A549 (cell line): Measurements from ENCODE around the gene NTM.

Experiments used
- CTCF ChIP-seq: fragments of >200 bp; sonication (Bioruptor Twin); formaldehyde crosslinking; IDR thresholded peaks from 3 replicates; pipeline ENCODE4 v1.5.1; 2016
- EHF ChIP-seq: fragments of 250-450 bp; sonication (Bioruptor Pico); IDR thresholded peaks from 2 replicates; pipeline ENCODE4 v1.5.0; 2020; ENCODE audit warnings: mild to moderate bottlenecking
- EP300 ChIP-seq, 2 experiments: fragments of >200 bp; sonication (Bioruptor Twin); formaldehyde crosslinking; IDR thresholded peaks; 2 replicates in 1 of 2; 3 replicates in 1 of 2; pipeline ENCODE4 v1.6.1; 2016 to 2017
- HDAC2 ChIP-seq: fragments of 200-600 bp; sonication (generic); IDR thresholded peaks from 2 replicates; pipeline ENCODE4 v1.6.1; 2016
- JUNB ChIP-seq: fragments of >200 bp; sonication (Bioruptor Twin); formaldehyde crosslinking; IDR thresholded peaks from 2 replicates; pipeline ENCODE4 v1.6.1; 2016

DNA sequence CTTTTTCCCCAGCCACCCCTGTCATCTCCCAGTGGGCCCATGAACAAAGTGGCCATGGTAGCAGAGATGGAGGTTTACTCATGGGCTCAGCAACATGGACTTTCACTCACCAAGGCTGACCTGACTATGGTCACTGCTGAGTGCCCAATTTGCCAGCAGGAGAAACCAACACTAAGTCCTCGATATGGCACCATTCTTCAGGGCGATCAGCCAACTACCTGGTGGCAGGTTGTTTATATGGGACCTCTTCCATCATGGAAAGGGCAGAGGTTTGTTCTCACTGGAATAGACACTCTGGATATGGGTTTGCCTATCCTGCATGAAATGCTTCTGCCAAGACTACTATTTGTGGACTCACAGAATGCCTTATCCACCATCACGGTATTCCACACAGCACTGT lies 1009.1 kb downstream of the NTM start:
- TF ChIP-seq CTCF: no peak
- TF ChIP-seq EP300 (IDR thresholded peaks at IDR 0.05): no peak
- TF ChIP-seq HDAC2: no peak
- no peak for TF ChIP-seq EHF (CRISPR knock-in tag)
- TF ChIP-seq JUNB: no peak
